Stimulated activated CD4-positive, alpha-beta T cell treated with anti-CD3 and anti-CD28 coated beads, Interleukin-1b, Interleukin-23, amount 100 ng/mL, for 4 hours (primary cell): ENCODE results near the gene LRRC75B.
"Not testable (repeated sequence)": the region's sequence is repeated elsewhere in the genome, so short reads cannot be mapped to it uniquely, and the experiment has no call there.

ENCODE experiments used
- DNase-seq, 2 donors: peaks; one replicate each; pipeline ENCODE4 v3.0.0-alpha.2; 2020; ENCODE audit warnings: low read depth in 2 of 2

The LRRC75B gene

DNA sequence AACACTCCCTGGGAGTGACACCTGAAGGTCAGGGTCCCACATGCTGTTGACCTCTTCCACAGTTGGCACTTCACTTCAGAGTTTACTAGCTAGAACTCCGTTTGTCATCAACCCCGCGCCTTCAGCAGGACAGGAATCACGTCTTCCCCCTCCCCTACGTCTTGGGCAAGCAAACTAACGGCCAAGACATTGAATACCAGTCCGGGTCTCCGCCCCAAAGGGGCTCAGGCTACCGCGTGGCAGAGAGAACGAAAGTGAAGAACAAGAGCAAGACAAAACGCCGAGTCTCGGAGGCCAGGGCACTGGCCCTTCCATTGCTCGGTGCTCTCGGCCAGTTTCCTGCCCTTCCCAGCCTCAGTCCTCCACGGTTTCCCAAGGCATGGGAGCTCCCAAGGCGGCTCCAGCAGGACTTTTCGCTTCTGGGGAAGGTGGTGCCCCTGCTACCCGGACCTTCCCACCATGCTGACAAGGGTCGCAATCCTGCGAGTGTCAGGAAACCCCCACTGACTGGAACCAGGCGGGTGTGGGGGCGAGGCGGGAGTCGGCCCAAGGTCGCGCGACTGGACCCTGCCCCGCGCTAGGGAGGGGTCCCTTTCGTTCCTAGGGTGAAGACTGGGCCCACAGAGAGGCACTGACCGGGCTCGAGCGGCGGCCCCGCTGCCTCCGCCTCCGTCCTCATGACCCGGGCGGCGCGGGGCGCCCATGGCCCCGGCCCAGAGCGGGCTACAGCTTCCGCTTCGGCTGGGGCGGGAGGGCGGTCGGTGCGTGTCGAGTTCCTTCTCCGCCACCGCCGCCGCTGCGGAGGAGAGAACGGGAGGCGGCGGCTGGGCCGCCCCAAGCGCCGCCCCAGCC is 38.3 kb downstream of the LRRC75B start, which contains the start of gene GUCD1:
TSS of gene GUCD1 (minus strand) at position 826 of the 852 bp plus-strand sequence. CDS start at position 679, 147 bp downstream.
- no peak for DNase-seq

DNA sequence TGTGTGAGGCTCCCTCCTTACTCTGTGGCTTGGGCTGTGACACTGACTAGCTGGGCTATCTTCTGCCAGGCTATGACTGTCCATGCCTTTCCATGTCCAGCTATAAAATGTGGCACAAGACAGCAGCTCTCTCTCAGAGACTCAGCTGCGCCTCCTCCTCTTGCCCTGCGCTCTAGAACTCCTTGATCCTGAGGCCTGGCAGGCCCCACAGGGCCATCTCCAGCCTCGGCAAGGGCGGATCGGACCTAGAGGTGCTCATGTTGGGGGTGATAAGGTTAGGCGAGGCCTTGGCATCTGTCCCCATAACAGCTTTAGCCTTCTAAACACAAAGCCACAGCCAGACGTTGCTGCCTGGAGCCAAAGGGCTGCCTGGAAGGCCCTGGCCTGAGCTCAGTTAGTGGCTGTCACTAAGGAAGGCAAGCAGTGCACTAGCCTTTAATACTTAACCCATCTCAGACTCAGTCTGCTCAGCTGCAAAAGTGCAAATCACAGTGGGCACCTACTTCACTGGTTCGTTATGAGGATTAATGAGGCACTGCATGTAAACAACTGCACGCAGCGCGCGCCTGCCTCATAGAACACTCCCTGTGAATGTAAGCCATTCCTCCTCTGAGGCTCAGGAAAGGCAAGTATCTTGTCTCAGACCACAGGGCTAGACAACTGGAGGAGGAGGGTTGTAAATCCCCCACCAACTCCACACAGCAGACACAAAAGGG is 39.1 kb downstream of the LRRC75B start:
- DNase-seq = no peak

DNA sequence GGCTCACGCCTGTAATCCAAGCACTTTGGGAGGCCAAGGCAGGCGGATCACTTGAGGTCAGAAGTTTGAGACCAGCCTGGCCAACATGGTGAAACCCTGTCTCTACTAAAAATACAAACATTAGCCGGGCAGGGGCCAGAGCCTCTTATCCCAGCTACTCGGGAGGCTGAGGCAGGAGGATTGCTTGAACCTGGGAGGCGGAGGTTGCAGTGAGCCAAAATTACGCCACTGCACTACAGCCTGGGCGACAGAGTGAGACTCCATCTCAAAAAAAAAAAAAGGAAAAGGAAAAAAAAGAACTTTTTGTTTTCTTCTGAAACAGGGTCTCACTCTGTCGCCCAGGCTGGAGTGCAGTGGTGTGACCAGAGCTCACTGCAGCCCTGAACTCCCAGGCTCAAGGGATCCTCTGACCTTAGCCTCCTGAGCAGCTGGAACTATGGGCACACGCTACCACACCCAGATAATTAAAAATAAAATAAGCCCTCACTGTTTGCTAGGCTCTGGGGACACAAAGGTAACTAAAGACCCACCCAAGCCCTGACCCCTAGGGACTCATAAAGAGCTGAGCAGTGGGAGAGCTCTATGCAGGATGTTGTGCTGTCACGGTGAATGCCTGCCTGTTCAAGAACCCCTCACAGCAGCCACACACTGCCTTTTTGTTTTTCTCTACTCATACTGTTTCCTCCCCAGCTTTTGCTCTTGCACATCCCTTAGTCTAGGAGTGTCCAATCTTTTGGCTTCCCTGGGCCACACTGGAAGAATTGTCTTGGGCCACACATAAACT is 40.2 kb downstream of the LRRC75B start:
- not testable (repeated sequence) for DNase-seq

DNA sequence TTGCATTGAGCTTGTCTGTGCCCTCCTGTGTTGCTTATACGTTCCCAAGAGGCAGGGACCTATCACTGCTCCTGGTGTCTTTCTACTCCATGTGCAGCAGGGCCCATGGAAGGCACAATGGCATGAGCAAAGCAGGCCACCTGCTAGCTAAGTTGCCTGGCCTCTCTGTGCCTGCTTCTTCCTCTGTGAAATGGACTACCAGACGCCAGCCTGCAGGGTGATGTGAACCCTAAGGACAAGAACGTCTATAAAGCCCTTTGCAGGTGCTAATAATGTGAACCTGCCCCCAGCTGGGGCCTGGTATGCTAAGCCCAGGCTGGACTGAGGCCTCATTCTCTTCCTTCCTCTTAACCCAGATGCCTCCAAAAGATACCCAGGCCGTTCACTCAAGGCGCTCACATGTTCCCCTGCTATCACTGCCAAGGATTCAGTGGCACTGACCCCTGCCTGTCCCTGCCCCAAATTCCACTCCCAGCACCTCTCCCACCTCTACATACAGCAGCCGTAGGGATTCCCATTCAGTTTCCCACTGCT is 41.9 kb downstream of the LRRC75B start:
- DNase-seq = no peak

DNA sequence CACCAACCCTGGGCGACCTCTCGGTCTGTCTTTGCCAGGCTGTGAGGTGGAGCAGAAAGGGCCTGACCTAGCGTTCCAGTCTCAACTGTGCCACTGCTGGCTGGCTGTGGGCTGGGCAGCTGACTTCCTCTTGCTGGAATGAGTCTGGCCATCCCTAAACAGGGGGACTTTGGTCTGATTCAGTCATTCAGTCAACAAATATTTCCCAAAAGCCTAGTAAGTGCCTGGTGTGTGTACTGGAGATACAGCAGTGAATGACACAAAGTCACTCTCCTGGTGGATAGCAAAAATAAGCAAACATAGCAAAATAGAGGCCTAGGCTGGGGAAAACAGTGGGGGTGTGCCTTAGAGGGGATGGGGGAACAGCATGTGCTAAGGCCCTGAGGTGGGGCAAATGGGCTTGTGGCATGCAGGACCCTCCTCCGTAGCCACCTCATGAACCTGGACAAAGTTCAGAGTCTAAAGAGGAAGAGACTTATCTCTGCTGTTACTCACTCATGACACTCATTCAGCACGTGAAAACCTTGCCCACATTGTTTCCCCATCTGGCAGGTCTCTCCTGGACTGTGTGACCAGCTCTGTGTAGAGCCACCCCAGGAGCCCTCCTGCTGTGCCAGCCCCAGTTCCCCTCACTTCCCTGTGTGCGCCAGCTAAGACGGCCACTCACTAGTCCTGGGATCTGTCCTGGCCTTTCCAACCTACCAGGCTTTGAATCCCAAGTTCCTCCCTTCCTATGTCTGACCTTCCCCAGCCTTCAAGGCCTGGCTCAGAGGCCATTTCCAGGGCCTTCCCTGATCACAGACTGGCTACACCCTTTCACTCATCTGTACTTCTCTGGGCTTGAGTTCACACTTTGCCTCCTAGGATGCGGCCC is 42.6 kb downstream of the LRRC75B start:
- DNase-seq = no peak

DNA sequence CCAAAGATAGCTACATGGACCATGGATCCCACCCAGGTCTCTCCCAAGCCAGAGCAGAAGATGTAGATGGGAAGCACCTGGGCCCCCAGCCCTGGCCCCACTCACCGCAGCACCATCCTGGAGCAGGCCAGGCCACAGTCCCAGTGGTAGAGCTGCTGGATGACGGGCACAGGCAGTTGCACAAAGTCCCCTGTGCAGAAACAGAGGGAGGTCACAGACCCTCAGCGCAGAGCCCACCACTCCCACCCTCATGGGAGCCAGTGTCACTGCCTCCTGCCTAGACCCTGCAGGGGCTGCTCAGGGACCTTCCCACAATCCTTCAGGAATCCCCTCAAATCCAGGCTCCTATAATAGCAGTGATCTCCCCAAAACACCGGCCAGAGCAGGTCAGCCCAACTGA is 44.1 kb downstream of the LRRC75B start:
- no peak for DNase-seq

DNA sequence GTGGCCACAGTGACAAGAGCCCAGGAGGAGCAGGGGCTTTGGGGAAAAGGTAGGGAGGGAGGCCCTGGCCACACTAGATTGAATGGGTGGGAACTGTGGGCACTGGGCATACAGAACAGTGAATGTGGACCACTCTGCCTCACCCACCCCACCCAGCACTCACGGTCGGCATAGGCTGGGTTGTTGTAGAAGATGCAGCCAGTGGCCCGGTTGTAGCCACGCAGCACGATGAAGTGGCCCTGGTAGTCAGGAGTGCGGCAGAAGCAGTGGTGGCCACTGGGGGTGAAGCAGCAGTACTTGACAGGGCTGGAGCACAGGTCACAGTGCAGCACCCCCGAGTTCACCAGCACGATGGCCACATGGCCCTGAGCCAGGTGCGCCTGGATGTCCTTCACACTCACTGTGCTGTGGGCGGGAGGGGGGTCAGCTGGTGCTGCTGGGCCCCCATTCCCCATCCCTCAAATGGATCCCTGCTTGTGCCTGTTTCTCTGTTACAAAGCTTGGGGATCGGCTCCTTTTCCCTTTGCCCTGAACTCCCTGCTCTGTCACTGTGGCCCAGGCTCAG is 49.1 kb downstream of the LRRC75B start:
- DNase-seq = no peak

DNA sequence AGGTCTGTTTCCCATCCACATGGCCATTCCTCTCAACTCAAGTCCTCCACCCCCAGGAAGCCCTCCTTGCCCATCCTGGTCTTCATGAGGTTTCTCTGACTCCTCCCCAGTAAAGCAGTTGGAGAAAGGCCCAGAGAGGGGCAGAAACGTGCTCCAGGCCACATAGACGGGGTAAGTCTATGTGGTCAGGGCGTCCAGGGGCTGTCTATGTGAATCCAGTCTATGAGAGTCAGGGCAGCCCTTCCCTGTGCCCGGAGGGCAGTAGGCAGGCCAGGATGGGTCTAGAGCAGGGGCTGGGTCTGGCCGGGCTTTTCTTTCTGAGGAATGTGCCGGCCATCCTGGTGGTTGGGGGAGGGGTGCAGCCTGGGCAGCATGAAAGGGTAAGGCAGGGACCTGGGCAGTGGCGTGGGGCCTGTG is 49.7 kb downstream of the LRRC75B start:
- no peak for DNase-seq

DNA sequence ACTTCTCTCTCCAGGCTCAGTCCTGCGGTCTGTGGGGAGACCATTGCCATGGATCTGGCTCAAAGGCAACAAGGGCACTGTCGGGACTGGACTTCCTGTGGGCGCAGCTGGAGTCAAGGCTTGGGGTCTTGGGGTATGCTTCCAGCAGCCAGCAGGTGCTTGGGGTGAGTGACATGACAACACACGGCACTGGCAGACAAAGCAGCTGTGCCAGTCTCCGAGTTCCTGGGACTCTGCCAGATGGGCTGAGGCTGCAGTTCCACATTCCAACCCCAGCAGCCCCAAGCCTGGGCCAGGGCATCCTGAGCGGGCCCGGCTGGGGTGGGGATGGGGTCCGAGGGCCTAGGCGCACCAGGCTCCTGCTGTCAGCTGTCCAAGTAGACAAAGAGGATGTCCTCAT is 50.2 kb downstream of the LRRC75B start:
- no peak for DNase-seq

DNA sequence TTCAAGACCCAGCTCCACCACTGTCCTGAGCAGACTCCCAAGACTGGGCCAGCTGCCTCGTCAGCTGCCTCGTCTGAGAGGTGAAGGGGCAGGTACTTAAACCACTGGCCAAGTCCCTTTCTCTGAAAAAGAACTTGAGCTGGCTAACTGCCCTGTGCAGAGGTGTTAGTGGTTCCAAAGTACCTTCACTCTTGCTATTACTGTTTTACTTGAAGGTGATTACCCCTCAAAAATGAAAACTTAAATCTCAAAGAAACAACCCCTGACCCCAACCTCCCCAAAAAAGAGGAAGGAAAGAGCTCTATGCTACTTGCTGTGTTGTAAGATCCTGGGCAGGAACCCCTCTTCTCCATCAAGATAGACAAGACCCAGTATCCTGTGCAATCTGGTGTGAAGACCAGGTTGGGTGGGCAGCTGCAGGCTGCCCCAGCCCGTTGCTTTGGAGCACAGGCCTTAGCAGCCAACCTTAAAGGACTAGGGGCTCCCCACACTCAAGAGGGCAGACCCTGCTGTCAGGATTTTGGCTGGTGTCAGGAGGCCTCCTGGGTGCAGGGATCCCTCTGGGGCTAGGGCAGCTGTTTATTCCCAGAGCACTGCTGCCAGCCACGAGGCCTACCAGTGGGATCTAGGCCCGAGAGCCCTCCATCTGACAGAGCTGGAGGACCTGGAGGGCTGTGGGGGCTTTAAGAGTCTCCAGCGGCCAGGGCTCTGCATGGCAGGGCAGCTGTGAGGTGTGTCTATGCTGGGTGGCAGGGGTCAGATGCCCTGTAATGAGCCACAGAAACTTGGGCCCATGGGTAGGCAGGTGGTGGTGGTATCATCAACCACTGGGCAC is 51.0 kb downstream of the LRRC75B start:
- no peak for DNase-seq

DNA sequence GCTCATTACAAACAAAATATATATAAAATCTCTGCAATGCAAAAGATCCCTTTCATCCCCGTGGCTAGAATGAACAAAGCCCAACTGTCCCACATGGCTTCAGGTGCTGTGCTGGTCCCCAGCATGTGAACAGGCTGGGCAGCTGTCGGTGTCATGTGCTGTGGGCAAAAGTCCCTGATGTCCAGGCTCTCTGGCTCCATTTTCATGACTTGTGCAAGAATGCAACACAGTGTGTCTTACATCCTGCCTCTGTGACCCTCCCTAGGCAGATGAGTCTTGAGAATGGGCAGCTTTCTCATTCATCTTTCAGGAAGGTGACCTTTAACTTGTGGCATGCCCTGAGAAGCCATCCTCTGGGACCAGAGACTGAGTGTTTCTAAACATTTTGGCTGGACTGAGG is 52.4 kb downstream of the LRRC75B start:
- DNase-seq = no peak

DNA sequence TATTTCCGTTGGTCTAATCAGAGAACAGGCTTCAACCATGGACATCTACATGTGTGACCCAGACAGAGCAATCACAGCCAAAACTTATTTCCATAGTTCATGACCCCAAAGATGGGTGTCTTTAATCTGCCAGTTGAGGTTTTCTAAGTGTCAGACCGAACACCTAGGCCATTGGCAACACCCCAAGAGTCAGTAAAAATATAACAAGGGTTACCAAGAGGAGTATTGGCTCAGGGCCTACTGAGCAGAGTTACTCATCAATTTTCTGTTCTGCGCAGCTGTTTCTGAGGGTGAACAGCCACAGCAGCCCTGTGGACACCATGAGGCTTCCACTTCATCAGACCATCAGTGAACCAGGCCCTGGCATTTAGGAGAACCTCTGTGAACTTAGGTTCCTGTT is 56.8 kb downstream of the LRRC75B start:
- DNase-seq = no peak
